Bladder microvascular endothelial cell (primary cell): ENCODE results near the gene DDX53. TPM values are rescaled to one million over a fixed set of nuclear protein-coding genes. Genes with fewer than 3 reads are reported as not detected.

Experiments
- total RNA-seq: library from RNA; depleted of rRNA; stranded (reverse); fragments of >200 nt; gene quantifications from 2 replicates; pipeline ENCODE4 v1.2.3, GENCODE V29; 2014

The DDX53 gene
- total RNA-seq = not detected in 2 replicates

GRCh38 chrX:22999696-23000223 is at the start of gene DDX53:
DDX53 (plus strand) TSS chrX:22999960; CDS start chrX:23000058, 98 bp downstream.

